Body of pancreas (tissue), 4 donors: Measurements from ENCODE around the gene MCF2.

Experiments
- POLR2A ChIP-seq, 3 donors: fragments of 450-650 bp; IDR thresholded peaks; one replicate each; pipeline ENCODE4 v1.6.1; 2016; ENCODE audit warnings: antibody characterized with exemption in 3 of 3, mild to moderate bottlenecking in 2 of 3
- TF ChIP-seq, protein P1 (sequence below), 7 experiments: fragments of 450-650 bp in 4 of 7; fragments of 200-600 bp in 3 of 7; sonication (generic) in 3 of 7; IDR thresholded peaks; one replicate each; pipeline ENCODE4 v1.5.1; 2016 to 2019; ENCODE audit warnings: antibody characterized with exemption in 7 of 7

GRCh38 chrX:139691493-139691842 lies 16.5 kb downstream of the MCF2 start:
- TF ChIP-seq, protein P1, sequence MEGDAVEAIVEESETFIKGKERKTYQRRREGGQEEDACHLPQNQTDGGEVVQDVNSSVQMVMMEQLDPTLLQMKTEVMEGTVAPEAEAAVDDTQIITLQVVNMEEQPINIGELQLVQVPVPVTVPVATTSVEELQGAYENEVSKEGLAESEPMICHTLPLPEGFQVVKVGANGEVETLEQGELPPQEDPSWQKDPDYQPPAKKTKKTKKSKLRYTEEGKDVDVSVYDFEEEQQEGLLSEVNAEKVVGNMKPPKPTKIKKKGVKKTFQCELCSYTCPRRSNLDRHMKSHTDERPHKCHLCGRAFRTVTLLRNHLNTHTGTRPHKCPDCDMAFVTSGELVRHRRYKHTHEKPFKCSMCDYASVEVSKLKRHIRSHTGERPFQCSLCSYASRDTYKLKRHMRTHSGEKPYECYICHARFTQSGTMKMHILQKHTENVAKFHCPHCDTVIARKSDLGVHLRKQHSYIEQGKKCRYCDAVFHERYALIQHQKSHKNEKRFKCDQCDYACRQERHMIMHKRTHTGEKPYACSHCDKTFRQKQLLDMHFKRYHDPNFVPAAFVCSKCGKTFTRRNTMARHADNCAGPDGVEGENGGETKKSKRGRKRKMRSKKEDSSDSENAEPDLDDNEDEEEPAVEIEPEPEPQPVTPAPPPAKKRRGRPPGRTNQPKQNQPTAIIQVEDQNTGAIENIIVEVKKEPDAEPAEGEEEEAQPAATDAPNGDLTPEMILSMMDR (IDR thresholded peaks at IDR 0.05) = no peak
- no peak for TF ChIP-seq POLR2A (IDR thresholded peaks at IDR 0.05)
